ENCODE results near the gene BLACAT1. TPM values are rescaled to one million over a fixed set of nuclear protein-coding genes. Genes with fewer than 3 reads are reported as not detected.

BLACAT1 gene
- total RNA-seq, 4 donors from 2014 or later: 0.53 to 3.6 (median 1.5) TPM; not detected in 1

- no peaks in the 10 kb centered on the region for H3K36me3 ChIP-seq
- H3K4me3 ChIP-seq: no peak overlapping the region
- H3K9me3 ChIP-seq: no peaks in the 10 kb centered on the region
- peaks cover 4 to 27% (median 7%) of the 10 kb centered on the region in 4 donors for H3K4me1 ChIP-seq
- no peaks in the 10 kb centered on the region for H3K27me3 ChIP-seq
- DNase-seq: no peak
- H3K27ac ChIP-seq: no peak overlapping the region
- no peak for TF ChIP-seq CTCF (IDR thresholded peaks at IDR 0.05)
Measured at GRCh38 chr1:205502111-205502810, 46.4 kb upstream of the BLACAT1 start.

DNA sequence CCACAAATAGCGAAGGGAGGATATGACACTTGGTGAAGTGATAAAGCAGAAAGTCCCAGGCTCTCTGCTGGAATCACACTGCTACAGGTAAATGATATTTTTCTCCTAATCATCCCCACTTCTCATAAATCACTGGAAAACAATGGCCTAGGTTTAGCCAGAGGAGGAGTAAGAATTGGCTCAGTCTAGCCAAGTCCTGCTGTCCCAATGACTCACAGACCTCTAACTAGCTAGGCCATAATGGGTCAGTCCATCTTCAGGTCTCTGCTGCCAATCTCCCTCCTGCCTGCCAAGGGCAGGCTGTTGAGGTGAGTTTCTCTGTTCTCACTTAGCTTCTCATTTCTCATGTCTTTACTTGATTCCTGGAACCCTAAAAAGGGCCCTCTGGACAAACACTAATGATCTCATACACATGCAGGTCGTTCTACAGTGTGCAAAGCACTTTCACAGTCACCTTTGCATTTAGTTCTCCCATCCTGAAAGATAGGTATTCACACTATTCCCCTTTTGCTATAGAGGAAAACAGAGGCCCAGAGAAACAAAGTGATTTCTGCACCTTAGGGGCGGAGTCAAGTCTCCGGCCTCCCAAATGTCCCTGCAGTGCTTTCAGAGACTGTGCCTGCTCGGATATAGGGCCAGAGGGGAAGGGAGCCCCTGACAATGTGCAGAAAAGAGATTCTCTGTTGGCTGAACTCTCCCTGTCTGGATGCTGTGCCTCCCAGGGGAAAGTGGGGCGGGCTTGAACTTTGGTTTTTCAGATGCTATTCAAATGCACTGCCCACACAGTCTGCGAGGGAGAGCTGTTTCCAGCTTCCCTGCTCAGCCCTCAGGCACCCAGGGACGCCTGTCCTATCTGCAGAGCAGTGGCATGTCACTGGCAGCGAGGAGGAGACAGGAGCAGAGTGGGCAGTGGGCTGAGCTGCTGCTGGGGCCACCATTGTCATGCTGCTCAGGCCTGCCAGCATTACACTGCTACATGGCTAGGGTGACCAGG is 44.7 kb upstream of the BLACAT1 start:
- TF ChIP-seq POLR2A (IDR thresholded peaks at IDR 0.05) (no peak), CTCF (IDR thresholded peaks at IDR 0.05) (no peak)
- no peak overlapping the region for H3K27ac ChIP-seq
- no peaks in the 10 kb centered on the region for H3K9me3 ChIP-seq
- no peaks in the 10 kb centered on the region for H3K36me3 ChIP-seq
- peaks cover 0 to 15% (median 5%) of the 10 kb centered on the region in 4 donors for H3K4me1 ChIP-seq
- no peak overlapping the region for H3K4me3 ChIP-seq
- no peak for DNase-seq
- H3K27me3 ChIP-seq: no peaks in the 10 kb centered on the region

DNA sequence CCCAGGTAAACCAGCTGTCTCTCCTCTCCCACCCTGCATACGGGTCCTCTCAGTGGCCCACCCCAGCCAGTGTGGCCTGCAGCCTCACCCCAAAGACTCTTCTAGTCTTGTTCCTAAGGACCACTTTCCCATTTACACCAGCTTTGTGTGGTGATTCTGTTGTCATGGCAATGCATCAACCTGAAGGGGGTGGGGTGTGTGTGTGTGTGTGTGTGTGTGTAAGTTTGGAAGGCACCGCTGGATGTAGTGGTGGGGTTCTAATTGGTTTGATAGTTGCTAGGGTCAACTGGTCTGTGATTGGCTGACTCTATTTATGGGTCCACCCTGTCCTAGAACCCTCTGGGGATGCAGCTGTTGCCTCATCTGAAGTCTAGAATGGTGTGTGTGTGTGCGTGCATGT is 43.9 kb upstream of the BLACAT1 start:
- H3K27ac ChIP-seq: no peak overlapping the region
- TF ChIP-seq POLR2A (IDR thresholded peaks at IDR 0.05) (no peak), CTCF (IDR thresholded peaks at IDR 0.05) (no peak)
- no peaks in the 10 kb centered on the region for H3K9me3 ChIP-seq
- no peaks in the 10 kb centered on the region for H3K27me3 ChIP-seq
- H3K4me3 ChIP-seq: no peak overlapping the region
- no peak for DNase-seq
- H3K4me1 ChIP-seq: peaks cover 0 to 12% (median 0%) of the 10 kb centered on the region in 4 donors
- no peaks in the 10 kb centered on the region for H3K36me3 ChIP-seq

- Histone ChIP-seq H3K36me3 (no peaks in the 10 kb centered on the region), H3K27ac (no peak overlapping the region), H3K27me3 (no peaks in the 10 kb centered on the region), H3K9me3 (no peaks in the 10 kb centered on the region), H3K4me1 (peaks cover 0 to 27% (median 0%) of the 10 kb centered on the region in 4 donors), H3K4me3 (no peak overlapping the region)
- no peak for DNase-seq
- no peak for TF ChIP-seq POLR2A (IDR thresholded peaks at IDR 0.05)
- no peak for TF ChIP-seq CTCF (IDR thresholded peaks at IDR 0.05)
Measured at GRCh38 chr1:205497351-205497750, 41.5 kb upstream of the BLACAT1 start.

DNA sequence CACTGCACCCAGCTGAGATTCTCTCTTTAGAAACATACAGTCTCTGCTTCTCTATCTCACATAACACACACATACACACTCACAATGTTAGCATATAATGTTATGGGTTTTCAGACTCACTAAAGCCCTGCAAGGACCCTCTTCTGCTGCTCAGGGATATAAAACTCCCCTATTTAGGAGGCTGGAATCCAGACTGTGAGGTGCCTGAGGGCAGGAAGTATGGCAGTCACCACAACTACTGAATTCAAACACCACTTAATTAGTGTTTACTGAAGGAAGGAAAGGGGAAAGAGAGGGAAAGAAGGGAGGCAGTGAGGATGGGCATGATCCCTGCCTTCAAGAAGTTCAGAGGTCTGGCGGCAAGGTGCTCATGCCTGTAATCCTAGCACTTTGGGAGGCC is 40.8 kb upstream of the BLACAT1 start:
- DNase-seq: no peak
- H3K27me3 ChIP-seq: no peaks in the 10 kb centered on the region
- no peak overlapping the region for H3K4me3 ChIP-seq
- H3K9me3 ChIP-seq: no peaks in the 10 kb centered on the region
- peaks cover 0 to 30% (median 0%) of the 10 kb centered on the region in 4 donors for H3K4me1 ChIP-seq
- no peaks in the 10 kb centered on the region for H3K36me3 ChIP-seq
- no peak for TF ChIP-seq CTCF (IDR thresholded peaks at IDR 0.05)
- no peak for TF ChIP-seq POLR2A (IDR thresholded peaks at IDR 0.05)
- no peak overlapping the region for H3K27ac ChIP-seq

Data from Peyer's patch (tissue), 4 donors.